Nephron progenitor cell (in vitro differentiated cells): Measurements from ENCODE around the gene MAML2.

Source experiments
- DNase-seq: peaks from one replicate; pipeline ENCODE4 v3.0.0; 2021
- H3K27ac Mint-ChIP-seq: 2 replicates; pipeline ENCODE4 v1.8.0; 2021; ENCODE audit warnings: mild to moderate bottlenecking, moderate library complexity, mixed read lengths
- H3K27me3 Mint-ChIP-seq: 2 replicates; pipeline ENCODE4 v1.8.0; 2021; ENCODE audit warnings: mild to moderate bottlenecking, low read depth, mixed read lengths; ENCODE audit not compliant: poor library complexity
- H3K36me3 Mint-ChIP-seq: 2 replicates; pipeline ENCODE4 v1.8.0; 2021; ENCODE audit warnings: low read depth, mixed read lengths
- H3K4me1 Mint-ChIP-seq: 2 replicates; pipeline ENCODE4 v1.8.0; 2021; ENCODE audit warnings: mixed read lengths
- H3K4me3 Mint-ChIP-seq: 2 replicates; pipeline ENCODE4 v1.8.0; 2021; ENCODE audit warnings: mild to moderate bottlenecking, moderate library complexity, mixed read lengths
- H3K9me3 Mint-ChIP-seq: 2 replicates; pipeline ENCODE4 v1.8.0; 2021; ENCODE audit warnings: mild to moderate bottlenecking, moderate library complexity, mixed read lengths
- TF ChIP-seq, protein P1 (sequence below): fragments of 200-600 bp; sonication (generic); IDR thresholded peaks from 2 replicates; pipeline ENCODE4 v1.5.0; 2021; ENCODE audit warnings: antibody characterized with exemption

The MAML2 gene

DNA sequence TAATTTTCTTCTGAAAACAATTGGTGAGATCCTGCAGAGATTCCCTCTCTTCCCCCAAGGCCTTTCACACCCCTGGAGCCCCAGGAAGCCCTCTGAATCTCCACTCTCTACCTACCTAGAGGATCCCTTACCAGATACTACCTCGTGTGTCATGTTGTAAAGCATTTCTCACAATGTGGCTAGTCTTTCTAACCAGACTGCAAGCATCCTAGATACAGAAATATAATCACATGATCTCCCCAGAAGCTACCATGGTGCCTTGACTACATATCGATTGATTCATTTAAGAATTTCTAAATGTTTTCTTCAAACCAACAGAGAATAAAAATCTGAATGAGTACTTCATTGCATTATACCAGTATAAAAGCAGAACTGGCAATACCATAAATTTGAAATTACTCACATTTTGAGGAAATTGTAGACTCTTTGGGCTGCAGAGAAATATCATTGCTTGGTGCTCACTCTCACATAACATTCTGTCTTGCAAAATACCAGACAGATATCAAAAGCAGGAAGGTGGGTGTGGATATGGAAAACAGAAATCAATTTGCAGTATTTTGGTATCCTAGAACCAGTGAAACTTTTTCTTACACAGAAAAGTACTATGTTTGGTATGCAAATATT lies 113.5 kb downstream of the MAML2 start:
- TF ChIP-seq, protein P1, sequence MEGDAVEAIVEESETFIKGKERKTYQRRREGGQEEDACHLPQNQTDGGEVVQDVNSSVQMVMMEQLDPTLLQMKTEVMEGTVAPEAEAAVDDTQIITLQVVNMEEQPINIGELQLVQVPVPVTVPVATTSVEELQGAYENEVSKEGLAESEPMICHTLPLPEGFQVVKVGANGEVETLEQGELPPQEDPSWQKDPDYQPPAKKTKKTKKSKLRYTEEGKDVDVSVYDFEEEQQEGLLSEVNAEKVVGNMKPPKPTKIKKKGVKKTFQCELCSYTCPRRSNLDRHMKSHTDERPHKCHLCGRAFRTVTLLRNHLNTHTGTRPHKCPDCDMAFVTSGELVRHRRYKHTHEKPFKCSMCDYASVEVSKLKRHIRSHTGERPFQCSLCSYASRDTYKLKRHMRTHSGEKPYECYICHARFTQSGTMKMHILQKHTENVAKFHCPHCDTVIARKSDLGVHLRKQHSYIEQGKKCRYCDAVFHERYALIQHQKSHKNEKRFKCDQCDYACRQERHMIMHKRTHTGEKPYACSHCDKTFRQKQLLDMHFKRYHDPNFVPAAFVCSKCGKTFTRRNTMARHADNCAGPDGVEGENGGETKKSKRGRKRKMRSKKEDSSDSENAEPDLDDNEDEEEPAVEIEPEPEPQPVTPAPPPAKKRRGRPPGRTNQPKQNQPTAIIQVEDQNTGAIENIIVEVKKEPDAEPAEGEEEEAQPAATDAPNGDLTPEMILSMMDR: no peak
- Mint-ChIP-seq H3K27me3 (no peaks in the 10 kb centered on the region), H3K27ac (no peak overlapping the region)

DNA sequence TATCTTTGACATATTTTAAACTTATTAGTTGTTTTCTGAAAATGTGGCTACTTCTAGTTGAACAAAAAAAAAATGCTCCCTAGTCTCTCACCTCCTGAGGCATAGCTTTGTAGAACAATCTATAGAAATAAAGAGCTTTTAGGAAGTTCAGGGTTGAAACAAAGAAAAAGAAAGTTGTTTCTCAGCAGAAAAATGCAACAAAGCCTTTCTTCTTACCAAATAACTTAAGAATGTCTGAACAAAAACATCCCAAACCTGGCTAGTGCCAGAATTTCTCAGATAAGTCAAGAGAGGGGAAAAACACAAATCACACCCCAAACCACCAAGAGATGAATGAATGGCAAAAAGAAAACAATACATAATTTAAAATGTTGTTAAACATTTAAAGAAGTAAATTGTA lies 114.1 kb downstream of the MAML2 start:
- no peak overlapping the region for H3K4me3 Mint-ChIP-seq
- TF ChIP-seq, protein P1: no peak
- H3K9me3 Mint-ChIP-seq: no peaks in the 10 kb centered on the region

More for the DNA sequence above, 113.5 kb downstream of the MAML2 start:
- H3K36me3 Mint-ChIP-seq: peaks cover 42% of the 10 kb centered on the region
- DNase-seq: no peak
- no peaks in the 10 kb centered on the region for H3K9me3 Mint-ChIP-seq
- H3K4me3 Mint-ChIP-seq: no peak overlapping the region
- peaks cover 18% of the 10 kb centered on the region for H3K4me1 Mint-ChIP-seq

DNA sequence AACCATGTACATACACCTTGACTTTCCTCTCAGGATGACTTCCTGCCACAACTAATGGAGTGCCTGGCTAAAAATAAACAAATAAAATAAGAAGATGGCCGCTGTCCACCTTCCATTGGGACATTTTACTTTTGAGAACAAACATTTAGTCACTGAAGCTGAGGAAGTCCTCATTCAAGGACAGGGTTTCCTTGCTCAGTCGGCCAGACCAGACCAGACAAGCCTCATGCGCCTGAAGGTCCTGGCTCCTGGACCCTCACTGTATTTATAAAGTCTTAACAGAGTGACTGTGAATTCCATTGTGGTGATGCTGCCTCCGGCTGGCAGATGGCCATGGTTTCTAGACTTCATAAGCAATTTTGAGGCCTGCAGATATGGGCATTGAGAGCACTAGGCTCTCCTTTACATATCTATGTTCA lies 114.5 kb downstream of the MAML2 start:
- no peak for DNase-seq
- Mint-ChIP-seq H3K9me3 (no peaks in the 10 kb centered on the region), H3K4me1 (peaks cover 24% of the 10 kb centered on the region), H3K27ac (peak overlapping the region; percentile 11), H3K27me3 (no peaks in the 10 kb centered on the region), H3K4me3 (no peak overlapping the region), H3K36me3 (peaks cover 33% of the 10 kb centered on the region)
- TF ChIP-seq, protein P1: no peak

More for the DNA sequence above, 114.1 kb downstream of the MAML2 start:
- Mint-ChIP-seq H3K27ac (peak overlapping the region; percentile 11), H3K4me1 (peaks cover 21% of the 10 kb centered on the region), H3K36me3 (peaks cover 38% of the 10 kb centered on the region), H3K27me3 (no peaks in the 10 kb centered on the region)
- DNase-seq: no peak

DNA sequence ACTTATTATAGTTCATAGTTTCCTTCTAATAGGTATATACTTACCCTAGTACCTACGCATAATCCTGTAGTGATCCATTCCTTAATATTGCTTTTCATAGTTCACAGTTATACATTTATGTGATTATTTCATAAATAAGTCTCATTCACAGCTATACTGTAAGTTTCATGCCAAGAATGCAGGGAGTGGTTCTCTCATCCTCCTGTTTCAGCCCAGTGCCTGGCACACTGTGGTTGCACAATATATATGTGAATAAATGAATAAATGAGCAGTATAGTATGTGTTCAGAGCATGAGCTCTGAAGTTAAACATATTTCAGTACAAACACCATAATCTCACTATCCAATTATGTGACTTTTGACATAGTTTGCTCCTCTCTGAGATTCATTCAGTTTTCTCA lies 115.8 kb downstream of the MAML2 start:
- DNase-seq: no peak
- Mint-ChIP-seq H3K27me3 (no peaks in the 10 kb centered on the region), H3K4me1 (peaks cover 33% of the 10 kb centered on the region), H3K9me3 (no peaks in the 10 kb centered on the region), H3K4me3 (no peak overlapping the region), H3K36me3 (peaks cover 21% of the 10 kb centered on the region), H3K27ac (no peak overlapping the region)
- TF ChIP-seq, protein P1: no peak

DNA sequence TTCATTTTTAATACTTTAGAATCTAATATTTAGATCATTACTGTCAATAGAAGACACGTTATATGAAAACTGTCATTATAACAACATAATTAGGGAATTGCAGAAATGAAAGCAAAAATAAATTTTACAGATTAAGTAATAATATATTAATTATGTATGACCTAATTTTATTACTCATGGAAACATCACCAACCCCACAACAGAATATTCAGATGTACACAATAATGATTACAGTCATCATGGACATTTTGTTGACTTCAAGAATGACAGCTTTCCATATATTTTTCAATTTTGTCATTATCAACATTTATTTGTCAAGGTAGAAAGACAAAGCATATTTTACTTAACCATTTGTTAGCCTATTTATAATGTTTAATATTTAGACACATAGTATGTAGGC lies 119.9 kb downstream of the MAML2 start:
- no peak overlapping the region for H3K4me3 Mint-ChIP-seq
- no peaks in the 10 kb centered on the region for H3K9me3 Mint-ChIP-seq
- TF ChIP-seq, protein P1: no peak
- H3K27ac Mint-ChIP-seq: no peak overlapping the region
- H3K4me1 Mint-ChIP-seq: peaks cover 61% of the 10 kb centered on the region
- no peak for DNase-seq
- no peaks in the 10 kb centered on the region for H3K27me3 Mint-ChIP-seq
- peaks cover 6% of the 10 kb centered on the region for H3K36me3 Mint-ChIP-seq

DNA sequence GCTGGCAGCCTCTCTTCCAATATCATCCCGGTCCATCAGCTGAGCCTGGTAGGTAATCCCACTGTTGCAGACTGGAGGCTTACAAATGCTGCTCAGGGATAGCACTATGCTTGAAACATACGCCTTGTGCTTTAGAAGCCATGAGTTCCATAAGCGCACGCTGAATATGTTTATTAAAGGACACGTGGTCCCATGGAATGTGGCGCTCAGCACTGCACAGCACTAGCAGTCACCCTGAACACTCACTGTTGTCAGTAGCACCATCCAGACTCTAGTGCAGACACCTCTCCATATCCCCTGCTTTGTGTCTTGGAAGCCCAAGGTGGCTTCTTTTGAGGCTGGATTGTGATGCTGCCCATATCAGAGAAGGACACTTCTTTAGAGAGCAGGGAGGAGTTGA lies 120.9 kb downstream of the MAML2 start:
- DNase-seq: no peak
- TF ChIP-seq, protein P1: no peak
- Mint-ChIP-seq H3K4me1 (peaks cover 71% of the 10 kb centered on the region), H3K4me3 (no peak overlapping the region), H3K27me3 (no peaks in the 10 kb centered on the region), H3K9me3 (no peaks in the 10 kb centered on the region), H3K36me3 (peaks cover 6% of the 10 kb centered on the region), H3K27ac (peak overlapping the region; percentile 92)
